Breast epithelium (tissue), 3 donors: ENCODE measurements around the gene XYLT1.

Source experiments
- POLR2A ChIP-seq: fragments of 450-650 bp; IDR thresholded peaks from one replicate; pipeline ENCODE4 v1.6.1; 2016; ENCODE audit warnings: antibody characterized with exemption, mild to moderate bottlenecking, moderate library complexity
- TF ChIP-seq, protein P1 (sequence below), 3 donors: fragments of 450-650 bp; IDR thresholded peaks; one replicate each; pipeline ENCODE4 v1.5.1; 2016 to 2017; ENCODE audit warnings: antibody characterized with exemption in 3 of 3, mild to moderate bottlenecking in 3 of 3, moderate library complexity in 3 of 3

DNA sequence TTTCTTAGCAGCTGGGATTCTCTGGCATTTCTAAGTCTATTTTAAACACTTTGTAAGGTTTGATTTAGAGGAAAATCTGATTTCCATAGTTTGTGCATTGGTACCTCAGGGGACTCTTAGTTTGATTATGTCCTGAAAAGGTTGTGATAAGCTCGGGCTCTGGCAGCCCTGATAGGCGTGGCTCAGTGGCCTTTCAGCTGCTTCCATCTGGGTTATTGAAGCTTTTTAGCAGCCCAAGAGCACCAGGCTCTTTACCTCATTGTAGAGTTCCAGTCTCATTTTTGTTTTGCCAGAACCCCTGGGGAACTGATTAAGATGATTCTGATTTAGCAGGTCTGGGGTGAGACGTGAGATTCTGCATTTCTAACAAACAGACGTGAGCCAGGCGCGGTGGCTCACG, 412.3 kb downstream of the XYLT1 start:
- TF ChIP-seq, protein P1, sequence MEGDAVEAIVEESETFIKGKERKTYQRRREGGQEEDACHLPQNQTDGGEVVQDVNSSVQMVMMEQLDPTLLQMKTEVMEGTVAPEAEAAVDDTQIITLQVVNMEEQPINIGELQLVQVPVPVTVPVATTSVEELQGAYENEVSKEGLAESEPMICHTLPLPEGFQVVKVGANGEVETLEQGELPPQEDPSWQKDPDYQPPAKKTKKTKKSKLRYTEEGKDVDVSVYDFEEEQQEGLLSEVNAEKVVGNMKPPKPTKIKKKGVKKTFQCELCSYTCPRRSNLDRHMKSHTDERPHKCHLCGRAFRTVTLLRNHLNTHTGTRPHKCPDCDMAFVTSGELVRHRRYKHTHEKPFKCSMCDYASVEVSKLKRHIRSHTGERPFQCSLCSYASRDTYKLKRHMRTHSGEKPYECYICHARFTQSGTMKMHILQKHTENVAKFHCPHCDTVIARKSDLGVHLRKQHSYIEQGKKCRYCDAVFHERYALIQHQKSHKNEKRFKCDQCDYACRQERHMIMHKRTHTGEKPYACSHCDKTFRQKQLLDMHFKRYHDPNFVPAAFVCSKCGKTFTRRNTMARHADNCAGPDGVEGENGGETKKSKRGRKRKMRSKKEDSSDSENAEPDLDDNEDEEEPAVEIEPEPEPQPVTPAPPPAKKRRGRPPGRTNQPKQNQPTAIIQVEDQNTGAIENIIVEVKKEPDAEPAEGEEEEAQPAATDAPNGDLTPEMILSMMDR (IDR thresholded peaks at IDR 0.05): no peak
- no peak for TF ChIP-seq POLR2A
